GM04504 (cell line): Measurements from ENCODE around the gene RAB11A.

ENCODE experiments used
- DNase-seq: peaks from one replicate; pipeline ENCODE4 v3.0.0-alpha.2; 2012; ENCODE audit warnings: low read depth

The RAB11A gene

GRCh38 chr15:65887565-65887964, 18.3 kb downstream of the RAB11A start:
- no peak for DNase-seq

- no peak for DNase-seq
These were observed 19.7 kb downstream of the RAB11A start for GRCh38 chr15:65888981-65889380.

GRCh38 chr15:65893060-65893459, 23.8 kb downstream of the RAB11A start:
- no peak for DNase-seq

GRCh38 chr15:65896236-65896635, 26.9 kb downstream of the RAB11A start:
- no peak for DNase-seq

- DNase-seq: no peak
These were observed 31.2 kb downstream of the RAB11A start for GRCh38 chr15:65900488-65900887.

- DNase-seq: no peak
These were observed 32.0 kb downstream of the RAB11A start for GRCh38 chr15:65901336-65901735.

GRCh38 chr15:65901836-65902235, 32.5 kb downstream of the RAB11A start:
- no peak for DNase-seq

- DNase-seq: no peak
These were observed 33.1 kb downstream of the RAB11A start for GRCh38 chr15:65902373-65902772.

GRCh38 chr15:65903296-65904073, 34.2 kb downstream of the RAB11A start:
- no peak for DNase-seq

GRCh38 chr15:65904301-65904700, 35.0 kb downstream of the RAB11A start:
- DNase-seq: no peak

- DNase-seq: no peak
These were observed 37.1 kb downstream of the RAB11A start for GRCh38 chr15:65906396-65906795.

- no peak for DNase-seq
These were observed 38.4 kb downstream of the RAB11A start for GRCh38 chr15:65907661-65908060.

GRCh38 chr15:65908876-65909275, 39.6 kb downstream of the RAB11A start:
- DNase-seq: no peak

GRCh38 chr15:65909831-65910230, 40.5 kb downstream of the RAB11A start:
- no peak for DNase-seq

- no peak for DNase-seq
These were observed 41.0 kb downstream of the RAB11A start for GRCh38 chr15:65910341-65910740.

GRCh38 chr15:65912235-65912634, 42.9 kb downstream of the RAB11A start:
- no peak for DNase-seq

GRCh38 chr15:65913631-65914199, 44.4 kb downstream of the RAB11A start:
- DNase-seq: no peak

GRCh38 chr15:65914386-65914785, 45.1 kb downstream of the RAB11A start:
- DNase-seq: no peak

- no peak for DNase-seq
These were observed 46.0 kb downstream of the RAB11A start for GRCh38 chr15:65914981-65915925.

- no peak for DNase-seq
These were observed 46.9 kb downstream of the RAB11A start for GRCh38 chr15:65916041-65916663.

- peak; percentile 31 for DNase-seq
These were observed 47.5 kb downstream of the RAB11A start for GRCh38 chr15:65916664-65917406.

- DNase-seq: no peak
These were observed 48.1 kb downstream of the RAB11A start for GRCh38 chr15:65917407-65917756.
